Retinal pigment epithelial cell (primary cell): ENCODE results near the gene VWF.

ENCODE experiments used
- DNase-seq: peaks from one replicate; pipeline ENCODE4 v3.0.0-alpha.2; 2010; ENCODE audit warnings: low read depth
- H3K4me3 ChIP-seq: 2 replicates; pipeline ENCODE4 v1.5.1; 2011; ENCODE audit warnings: mild to moderate bottlenecking, low read length, control low read depth, moderate library complexity
- TF ChIP-seq, protein P1 (sequence below): conservative IDR thresholded peaks from 2 replicates; pipeline ENCODE4 v1.5.1; 2011; ENCODE audit warnings: low read depth, low read length, control low read depth, inconsistent platforms

The VWF gene

DNA sequence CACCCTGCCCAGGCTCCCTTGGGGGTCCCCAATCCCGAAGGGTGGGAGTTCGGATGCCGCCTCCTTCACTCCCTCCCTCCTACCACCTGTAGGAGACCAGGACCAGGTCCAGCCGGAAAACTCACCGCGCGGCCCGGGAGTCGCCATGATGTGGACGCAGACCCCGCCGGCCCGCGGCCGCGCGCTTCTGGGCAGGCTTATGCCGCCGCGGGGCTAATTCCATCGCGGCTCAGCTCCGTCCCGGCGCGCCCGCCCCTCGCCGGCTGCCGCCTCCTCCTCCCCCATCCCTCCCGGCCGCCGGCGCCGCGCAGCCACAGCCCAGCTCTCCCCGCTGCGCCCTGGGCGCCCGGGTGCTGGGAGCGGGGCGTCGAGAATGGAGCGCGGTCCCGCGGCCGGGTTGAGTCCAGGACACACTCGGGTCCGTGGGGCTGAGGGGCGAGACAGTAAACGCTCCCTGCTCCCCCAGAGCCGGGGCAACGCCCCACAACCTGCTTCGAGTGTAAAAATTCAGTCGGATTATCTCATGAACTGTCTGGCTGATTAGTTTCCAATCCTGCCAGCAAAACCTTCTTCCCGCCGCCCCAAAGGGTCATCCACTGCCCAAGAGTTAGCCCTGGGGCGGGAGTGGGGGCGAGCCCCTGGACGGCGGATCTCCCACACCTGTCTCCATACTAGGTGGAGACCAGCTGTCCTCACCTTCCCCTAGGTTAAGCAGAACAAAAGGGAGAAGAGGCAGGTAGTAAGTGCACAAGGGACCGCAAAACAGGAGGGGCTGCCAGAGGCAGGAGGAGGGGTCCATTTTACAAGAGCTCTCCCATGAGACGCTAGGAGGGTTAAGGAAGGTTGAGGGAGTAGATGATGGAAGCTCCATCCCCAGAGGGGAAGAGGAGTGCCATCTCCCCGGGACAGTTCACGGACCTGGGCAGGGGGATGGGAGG lies 179.1 kb downstream of the VWF start, which contains the start of gene ANO2:
Gene ANO2, minus strand, starts transcription at position 189 of the 938 bp plus-strand sequence. Its CDS starts 42 bp downstream, at position 147.
- DNase-seq = no peak
- peak within 1 kb of the TSS; percentile 54 for H3K4me3 ChIP-seq
- TF ChIP-seq, protein P1, sequence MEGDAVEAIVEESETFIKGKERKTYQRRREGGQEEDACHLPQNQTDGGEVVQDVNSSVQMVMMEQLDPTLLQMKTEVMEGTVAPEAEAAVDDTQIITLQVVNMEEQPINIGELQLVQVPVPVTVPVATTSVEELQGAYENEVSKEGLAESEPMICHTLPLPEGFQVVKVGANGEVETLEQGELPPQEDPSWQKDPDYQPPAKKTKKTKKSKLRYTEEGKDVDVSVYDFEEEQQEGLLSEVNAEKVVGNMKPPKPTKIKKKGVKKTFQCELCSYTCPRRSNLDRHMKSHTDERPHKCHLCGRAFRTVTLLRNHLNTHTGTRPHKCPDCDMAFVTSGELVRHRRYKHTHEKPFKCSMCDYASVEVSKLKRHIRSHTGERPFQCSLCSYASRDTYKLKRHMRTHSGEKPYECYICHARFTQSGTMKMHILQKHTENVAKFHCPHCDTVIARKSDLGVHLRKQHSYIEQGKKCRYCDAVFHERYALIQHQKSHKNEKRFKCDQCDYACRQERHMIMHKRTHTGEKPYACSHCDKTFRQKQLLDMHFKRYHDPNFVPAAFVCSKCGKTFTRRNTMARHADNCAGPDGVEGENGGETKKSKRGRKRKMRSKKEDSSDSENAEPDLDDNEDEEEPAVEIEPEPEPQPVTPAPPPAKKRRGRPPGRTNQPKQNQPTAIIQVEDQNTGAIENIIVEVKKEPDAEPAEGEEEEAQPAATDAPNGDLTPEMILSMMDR = no peak

DNA sequence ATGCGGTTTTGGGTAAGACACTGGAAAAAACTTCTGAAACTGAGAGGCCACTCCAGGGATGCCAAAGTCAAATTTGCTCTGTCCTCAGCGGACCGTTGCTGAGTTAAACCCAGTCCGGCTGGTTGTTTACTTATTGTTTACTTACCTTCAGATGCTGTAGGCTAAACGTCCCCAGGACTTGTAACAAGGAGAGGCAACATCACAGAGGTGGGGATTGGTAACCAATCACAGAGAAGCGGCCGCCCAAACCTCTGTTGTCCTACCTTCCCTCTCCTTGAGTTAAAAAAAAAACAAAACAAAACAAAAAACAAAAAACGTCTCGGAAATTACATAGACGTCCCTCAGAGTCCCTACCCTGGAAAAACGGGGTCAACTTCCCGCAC lies 179.8 kb downstream of the VWF start:
- TF ChIP-seq, protein P1 = no peak
- peak overlapping the region; percentile 54 for H3K4me3 ChIP-seq

DNA sequence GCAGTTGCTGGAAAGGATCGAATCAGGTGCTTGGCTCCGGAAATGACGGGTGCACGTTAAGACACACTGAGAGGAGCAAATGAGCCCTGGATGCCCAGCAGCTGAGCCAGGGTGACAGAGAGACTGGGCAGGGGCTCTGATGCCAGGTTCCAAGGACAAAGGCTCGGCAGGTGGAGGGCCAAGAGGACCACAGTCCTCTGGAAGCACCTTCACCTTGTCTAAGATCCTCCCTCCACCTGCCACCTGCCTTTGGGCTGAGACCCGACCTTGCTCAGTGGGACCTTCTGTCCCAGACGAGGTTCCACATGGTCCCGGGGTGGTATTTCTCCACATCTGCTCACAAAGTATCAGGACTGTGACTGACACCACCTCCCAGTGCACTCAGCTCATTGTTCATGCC lies 180.4 kb downstream of the VWF start:
- TF ChIP-seq, protein P1 = no peak
- DNase-seq = no peak
- H3K4me3 ChIP-seq = no peak overlapping the region

More for the DNA sequence above, 179.8 kb downstream of the VWF start:
- DNase-seq = no peak

DNA sequence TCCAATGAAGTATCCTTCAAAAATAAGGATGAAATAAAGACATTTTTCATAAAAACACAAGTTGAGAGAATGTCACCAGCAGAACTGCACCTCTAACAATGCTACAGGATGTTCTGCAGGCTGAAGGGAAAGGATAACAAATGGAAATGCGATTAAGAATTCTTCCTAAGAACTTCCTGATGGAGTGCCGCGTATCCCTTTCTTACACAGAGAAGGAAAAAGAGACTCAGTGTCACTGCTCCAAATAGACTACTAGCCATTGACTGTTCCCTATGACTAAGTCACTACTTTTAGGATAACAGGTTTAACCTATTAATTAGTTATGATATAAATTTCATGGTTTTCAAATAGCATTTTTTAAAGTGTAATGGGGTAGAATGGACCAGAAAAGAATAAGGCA lies 182.6 kb downstream of the VWF start:
- no peak overlapping the region for H3K4me3 ChIP-seq
- no peak for DNase-seq
- TF ChIP-seq, protein P1 = no peak

DNA sequence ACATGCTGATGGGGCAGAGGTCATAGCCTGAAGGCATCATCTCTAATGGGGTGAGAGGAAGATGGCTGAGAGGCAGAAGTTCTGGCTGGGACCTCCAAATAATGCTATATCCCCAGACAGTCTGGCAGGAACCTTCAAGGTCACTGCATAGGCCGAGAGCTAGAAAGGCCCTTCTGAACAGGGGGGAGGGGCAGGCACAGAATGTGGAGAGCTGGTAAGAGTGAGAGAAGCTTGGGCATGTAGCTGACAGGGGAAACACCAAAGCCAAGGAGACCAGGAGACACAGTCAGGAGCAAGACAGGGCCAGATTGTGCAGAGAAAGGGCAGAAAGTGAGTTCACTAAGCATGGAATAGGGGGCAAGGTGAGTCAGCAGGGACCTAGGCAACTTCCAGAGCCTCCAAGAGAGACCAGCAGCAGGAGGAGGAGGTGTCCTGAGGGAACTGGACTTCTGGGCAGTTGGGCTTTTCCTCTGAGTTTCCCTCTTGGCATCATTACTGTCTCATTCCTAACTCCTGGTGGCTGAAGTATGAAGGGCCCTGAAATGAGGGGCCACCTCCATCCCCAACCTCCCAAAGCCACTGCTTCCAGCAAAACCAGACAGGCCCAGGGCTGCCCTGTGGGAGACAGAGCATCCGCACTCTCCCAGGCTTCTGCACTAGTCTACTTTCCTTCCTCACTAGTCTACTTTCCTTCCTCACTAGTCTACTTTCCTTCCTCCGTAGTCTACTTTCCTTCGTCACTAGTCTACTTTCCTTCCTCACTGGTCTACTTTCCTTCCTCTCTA lies 196.5 kb downstream of the VWF start:
- TF ChIP-seq, protein P1 = no peak
- DNase-seq = no peak
- no peak overlapping the region for H3K4me3 ChIP-seq

DNA sequence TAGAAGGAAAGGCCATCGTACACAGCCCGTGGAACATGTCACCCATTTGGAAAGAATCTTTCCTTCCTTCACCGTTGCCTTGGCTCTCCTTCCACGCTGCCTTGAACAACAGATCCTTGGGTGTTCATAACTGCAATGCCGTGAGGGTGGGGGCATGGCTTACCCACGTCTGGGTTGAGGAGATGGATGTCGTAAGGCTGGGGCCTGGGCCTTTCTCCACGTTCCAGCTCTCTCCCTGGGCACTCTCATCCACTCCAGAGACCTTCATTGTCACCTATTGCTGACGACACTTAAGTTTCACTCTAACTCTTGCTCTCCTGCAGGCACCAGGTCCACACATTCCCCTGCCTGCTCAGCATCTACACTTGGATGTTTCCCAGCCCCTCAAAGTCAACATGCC lies 198.8 kb downstream of the VWF start:
- TF ChIP-seq, protein P1 = no peak
- no peak for DNase-seq

More for the DNA sequence above, 198.8 kb downstream of the VWF start:
- no peak overlapping the region for H3K4me3 ChIP-seq
